Activated CD4-positive, alpha-beta memory T cell treated with anti-CD3 and anti-CD28 coated beads for 36 hours (primary cell): ENCODE measurements around the gene ARID1B. TPM values are rescaled to one million over a fixed set of nuclear protein-coding genes. Genes with fewer than 3 reads are reported as not detected.
"Not testable (repeated sequence)": the region's sequence is repeated elsewhere in the genome, so short reads cannot be mapped to it uniquely, and the experiment has no call there.

ENCODE experiments used
- CTCF ChIA-PET: fragments of 350-600 bp; sonication (Branson Sonifier 250); formaldehyde crosslinking; loops from one replicate; lab custom pipeline; 2021; ENCODE audit warnings: antibody characterized with exemption, inconsistent platforms; lab: Charles Lee
- POLR2A ChIA-PET: fragments of 350-600 bp; sonication (Branson Sonifier 250); formaldehyde crosslinking; loops from one replicate; lab custom pipeline; 2021; ENCODE audit warnings: antibody characterized with exemption; lab: Charles Lee
- DNase-seq: peaks from one replicate; pipeline ENCODE4 v3.0.0-alpha.2; 2020
- H3K27ac Mint-ChIP-seq: one replicate; pipeline ENCODE4 v1.8.0; 2021; ENCODE audit warnings: mixed read lengths
- H3K27me3 Mint-ChIP-seq: one replicate; pipeline ENCODE4 v1.8.0; 2021; ENCODE audit warnings: mixed read lengths
- H3K36me3 Mint-ChIP-seq: one replicate; pipeline ENCODE4 v1.8.0; 2021; ENCODE audit warnings: mixed read lengths
- H3K4me1 Mint-ChIP-seq: one replicate; pipeline ENCODE4 v1.8.0; 2021; ENCODE audit warnings: low read depth, mixed read lengths
- H3K4me3 Mint-ChIP-seq: one replicate; pipeline ENCODE4 v1.8.0; 2021; ENCODE audit warnings: mild to moderate bottlenecking, mixed read lengths
- H3K9me3 Mint-ChIP-seq: one replicate; pipeline ENCODE4 v1.8.0; 2021; ENCODE audit warnings: mixed read lengths
- intact Hi-C: fragments of 100-400 bp; cut with micrococcal nuclease; formaldehyde crosslinking; loops from one replicate; pipeline ENCODE4 v1.15.1; 2023
- total RNA-seq, 2 experiments: library from RNA; stranded (reverse); gene quantifications; one replicate each; pipeline ENCODE4 v1.2.3, GENCODE V29; 2021

Gene ARID1B
- total RNA-seq, 2 experiments from 2014 or later = 39.0 to 41.5 TPM

GRCh38 chr6:157032923-157033322 lies 255.7 kb downstream of the ARID1B start:
- no peak overlapping the region for H3K27ac Mint-ChIP-seq
- no peaks in the 10 kb centered on the region for H3K36me3 Mint-ChIP-seq
- H3K4me1 Mint-ChIP-seq = peaks cover 31% of the 10 kb centered on the region
- DNase-seq = no peak
- H3K4me3 Mint-ChIP-seq = peak overlapping the region; percentile 87
- intact Hi-C loops = loop anchor here (5.0 kb wide), 1 partner anchor 34 kb away; no protein-coding TSS in a partner anchor
- no peaks in the 10 kb centered on the region for H3K9me3 Mint-ChIP-seq
- CTCF ChIA-PET = interaction anchor here (0.6 to 4.2 kb wide), 3 partner anchors 13 to 151 kb away, joined by 3 to 37 read pairs (median 4); no protein-coding TSS in a partner anchor
- H3K27me3 Mint-ChIP-seq = no peaks in the 10 kb centered on the region
- POLR2A ChIA-PET = no interaction called here

DNA sequence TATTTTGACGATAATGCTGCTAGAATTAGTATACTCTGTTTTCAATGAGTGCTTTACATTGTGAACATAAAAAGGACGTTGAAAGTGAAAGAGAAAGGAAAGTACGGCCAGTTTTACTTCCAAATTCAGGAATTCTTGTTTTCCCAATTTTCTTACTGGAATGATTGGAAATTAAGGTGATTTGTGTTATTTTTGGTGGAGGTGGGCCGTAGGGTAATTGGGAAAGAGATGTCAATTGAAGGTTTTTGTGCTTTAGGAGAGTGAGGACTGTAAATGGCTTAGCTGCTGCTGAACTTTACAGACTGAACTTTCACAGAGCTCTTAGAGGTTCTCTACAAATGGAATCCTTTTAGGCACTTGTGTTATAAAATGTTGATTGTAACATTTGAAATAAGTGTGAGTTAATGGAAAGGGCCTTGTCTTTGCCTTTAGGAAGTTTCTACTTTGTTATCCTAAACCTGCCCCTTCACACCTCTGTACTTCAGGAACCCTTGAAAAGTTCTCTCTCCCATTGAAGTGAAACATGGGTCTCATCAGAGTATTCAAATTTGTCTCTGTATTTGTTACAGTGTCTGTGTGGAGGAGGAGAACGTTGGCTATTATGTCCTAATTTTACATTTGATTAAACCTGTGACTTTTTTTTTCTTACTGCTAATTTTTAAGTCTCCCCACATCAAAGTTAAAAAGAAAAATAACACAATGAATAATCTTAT lies 256.4 kb downstream of the ARID1B start:
- peak overlapping the region; percentile 72 for H3K27ac Mint-ChIP-seq
- ChIA-PET CTCF (interaction anchor here (0.6 to 4.2 kb wide), 22 partner anchors 9 to 633 kb away, joined by 3 to 38 read pairs (median 3); no protein-coding TSS in a partner anchor), POLR2A (no interaction called here)
- peaks cover 30% of the 10 kb centered on the region for H3K4me1 Mint-ChIP-seq
- no peak for DNase-seq
- no peaks in the 10 kb centered on the region for H3K9me3 Mint-ChIP-seq
- H3K36me3 Mint-ChIP-seq = no peaks in the 10 kb centered on the region
- H3K4me3 Mint-ChIP-seq = peak overlapping the region; percentile 87
- no peaks in the 10 kb centered on the region for H3K27me3 Mint-ChIP-seq
- intact Hi-C loops = loop anchor here (1.0 to 5.0 kb wide), 3 partner anchors 21 to 151 kb away; no protein-coding TSS in a partner anchor

- Mint-ChIP-seq H3K4me1 (peaks cover 26% of the 10 kb centered on the region), H3K9me3 (no peaks in the 10 kb centered on the region), H3K36me3 (no peaks in the 10 kb centered on the region), H3K27me3 (no peaks in the 10 kb centered on the region), H3K4me3 (peak overlapping the region; percentile 55), H3K27ac (no peak overlapping the region)
- no peak for DNase-seq
- ChIA-PET CTCF (interaction anchor here (0.6 to 4.2 kb wide), 26 partner anchors 8 to 632 kb away, joined by 3 to 38 read pairs (median 3); no protein-coding TSS in a partner anchor), POLR2A (no interaction called here)
- intact Hi-C loops = loop anchor here (1.0 to 5.0 kb wide), 3 partner anchors 20 to 150 kb away; no protein-coding TSS in a partner anchor
These were observed 257.5 kb downstream of the ARID1B start for GRCh38 chr6:157034436-157035230.

- CTCF ChIA-PET = interaction anchor here (1.0 to 4.2 kb wide), 10 partner anchors 10 to 149 kb away, joined by 3 to 38 read pairs (median 8); no protein-coding TSS in a partner anchor
- DNase-seq = no peak
- Mint-ChIP-seq H3K4me1 (peaks cover 19% of the 10 kb centered on the region), H3K36me3 (no peaks in the 10 kb centered on the region), H3K4me3 (no peak overlapping the region), H3K27ac (no peak overlapping the region), H3K27me3 (no peaks in the 10 kb centered on the region), H3K9me3 (no peaks in the 10 kb centered on the region)
- POLR2A ChIA-PET = no interaction called here
- intact Hi-C loops = no loop called here
These were observed 258.4 kb downstream of the ARID1B start for GRCh38 chr6:157035546-157035945.

GRCh38 chr6:157036245-157036711 lies 259.1 kb downstream of the ARID1B start:
- Mint-ChIP-seq H3K36me3 (no peaks in the 10 kb centered on the region), H3K27ac (no peak overlapping the region), H3K4me1 (peaks cover 19% of the 10 kb centered on the region), H3K27me3 (no peaks in the 10 kb centered on the region), H3K4me3 (no peak overlapping the region), H3K9me3 (no peaks in the 10 kb centered on the region)
- CTCF ChIA-PET = interaction anchor here (1.6 to 2.7 kb wide), 3 partner anchors 10 to 148 kb away, joined by 4 to 21 read pairs (median 14); no protein-coding TSS in a partner anchor
- POLR2A ChIA-PET = no interaction called here
- intact Hi-C loops = no loop called here
- no peak for DNase-seq

- Mint-ChIP-seq H3K9me3 (no peaks in the 10 kb centered on the region), H3K4me3 (no peak overlapping the region), H3K27ac (no peak overlapping the region), H3K27me3 (no peaks in the 10 kb centered on the region), H3K4me1 (peaks cover 19% of the 10 kb centered on the region), H3K36me3 (peaks cover 3% of the 10 kb centered on the region)
- ChIA-PET POLR2A (no interaction called here), CTCF (interaction anchor here (1.0 to 2.7 kb wide), 4 partner anchors 9 to 147 kb away, joined by 4 to 21 read pairs (median 10); no protein-coding TSS in a partner anchor)
- intact Hi-C loops = no loop called here
- no peak for DNase-seq
These were observed 260.0 kb downstream of the ARID1B start for GRCh38 chr6:157037165-157037564.

DNA sequence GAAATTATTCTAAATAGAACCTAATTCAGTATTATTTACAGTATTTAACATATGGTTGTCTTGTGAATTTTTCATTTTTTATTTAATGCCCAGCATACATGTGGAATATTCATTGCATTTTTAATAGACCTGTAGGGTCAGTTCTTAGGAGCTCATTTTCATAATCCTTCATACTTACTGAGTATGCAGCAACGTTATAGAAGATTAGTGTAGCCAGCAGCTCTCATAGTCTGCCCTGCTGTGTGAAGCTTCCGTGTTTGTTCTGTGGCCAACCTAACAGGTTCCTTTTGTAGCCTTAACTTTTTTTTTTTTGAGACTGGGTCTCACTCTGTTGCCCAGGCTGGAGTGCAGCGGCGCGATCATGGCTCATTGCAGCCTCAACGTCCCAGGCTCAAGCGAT lies 261.4 kb downstream of the ARID1B start:
- H3K4me3 Mint-ChIP-seq = no peak overlapping the region
- no peaks in the 10 kb centered on the region for H3K27me3 Mint-ChIP-seq
- intact Hi-C loops = no loop called here
- peaks cover 12% of the 10 kb centered on the region for H3K4me1 Mint-ChIP-seq
- ChIA-PET CTCF (interaction anchor here (0.6 kb wide), 1 partner anchor 201 kb away, joined by 5 read pairs; no protein-coding TSS in a partner anchor), POLR2A (interaction anchor here (0.6 kb wide), 1 partner anchor 284 kb away, joined by 3 read pairs; no protein-coding TSS in a partner anchor)
- H3K36me3 Mint-ChIP-seq = peaks cover 3% of the 10 kb centered on the region
- DNase-seq = no peak
- H3K9me3 Mint-ChIP-seq = no peaks in the 10 kb centered on the region
- H3K27ac Mint-ChIP-seq = no peak overlapping the region

DNA sequence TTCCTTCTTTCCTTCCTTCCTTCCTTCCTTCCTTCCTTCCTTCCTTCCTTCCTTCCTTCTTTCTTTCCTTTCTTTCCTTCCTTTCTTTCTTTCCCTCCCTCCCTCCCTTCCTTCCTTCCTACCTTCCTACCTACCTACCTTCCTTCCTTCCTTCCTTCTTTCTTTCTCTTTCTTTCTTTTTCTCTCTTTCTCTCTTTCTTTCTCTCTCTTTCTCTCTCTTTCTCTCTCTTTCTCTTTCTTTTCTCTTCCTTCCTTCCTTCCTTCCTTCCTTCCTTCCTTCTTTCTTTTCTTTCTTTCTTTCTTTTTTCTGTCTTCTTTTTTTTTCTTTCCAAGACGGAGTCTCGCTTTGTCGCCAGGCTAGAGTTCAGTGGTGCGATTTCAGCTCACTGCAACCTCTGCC lies 262.5 kb downstream of the ARID1B start:
- POLR2A ChIA-PET, CTCF ChIA-PET, H3K27ac Mint-ChIP-seq, H3K4me3 Mint-ChIP-seq, H3K4me1 Mint-ChIP-seq, H3K27me3 Mint-ChIP-seq, H3K9me3 Mint-ChIP-seq, H3K36me3 Mint-ChIP-seq, intact Hi-C loops, DNase-seq: not testable (repeated sequence)

- intact Hi-C loops = no loop called here
- Mint-ChIP-seq H3K9me3 (no peaks in the 10 kb centered on the region), H3K4me1 (peaks cover 5% of the 10 kb centered on the region), H3K4me3 (no peak overlapping the region), H3K27me3 (no peaks in the 10 kb centered on the region), H3K36me3 (peaks cover 3% of the 10 kb centered on the region), H3K27ac (no peak overlapping the region)
- DNase-seq = no peak
- ChIA-PET CTCF (interaction anchor here (1.2 kb wide), 1 partner anchor 144 kb away, joined by 4 read pairs; no protein-coding TSS in a partner anchor), POLR2A (no interaction called here)
These were observed 263.0 kb downstream of the ARID1B start for GRCh38 chr6:157040191-157040590.

GRCh38 chr6:157045831-157046454 lies 268.8 kb downstream of the ARID1B start:
- no peak overlapping the region for H3K27ac Mint-ChIP-seq

DNA sequence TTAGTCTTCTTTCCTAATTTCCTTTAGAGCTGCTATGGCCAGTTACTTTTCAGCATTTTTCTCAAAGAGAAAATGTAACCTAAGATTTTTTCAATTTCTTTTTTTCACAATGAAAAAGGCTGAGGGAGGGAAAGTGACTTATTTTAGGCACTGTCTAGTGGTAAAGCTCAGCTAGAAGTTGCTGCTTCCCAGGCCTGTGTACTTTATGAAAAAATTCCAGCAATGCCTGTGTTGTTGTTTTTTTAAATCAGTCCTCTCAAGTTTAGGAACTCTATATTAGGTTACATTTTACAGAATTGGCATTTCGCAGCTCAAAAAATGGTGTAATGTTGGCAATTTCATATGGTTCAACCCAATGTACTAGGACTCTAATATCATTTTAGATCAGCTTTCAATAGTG lies 269.6 kb downstream of the ARID1B start:
- intact Hi-C loops = no loop called here
- H3K4me3 Mint-ChIP-seq = no peak overlapping the region
- DNase-seq = no peak
- H3K27ac Mint-ChIP-seq = no peak overlapping the region
- H3K36me3 Mint-ChIP-seq = peaks cover under 1% of the 10 kb centered on the region
- no peaks in the 10 kb centered on the region for H3K9me3 Mint-ChIP-seq
- POLR2A ChIA-PET = interaction anchor here (1.0 kb wide), 1 partner anchor 25 kb away, joined by 3 read pairs; no protein-coding TSS in a partner anchor
- peaks cover 7% of the 10 kb centered on the region for H3K4me1 Mint-ChIP-seq
- no peaks in the 10 kb centered on the region for H3K27me3 Mint-ChIP-seq
- CTCF ChIA-PET = interaction anchor here (0.8 to 4.1 kb wide), 9 partner anchors 9 to 252 kb away, joined by 3 to 37 read pairs (median 5); no protein-coding TSS in a partner anchor

More at GRCh38 chr6:157045831-157046454, 268.8 kb downstream of the ARID1B start:
- H3K9me3 Mint-ChIP-seq = no peaks in the 10 kb centered on the region
- ChIA-PET CTCF (interaction anchor here (0.6 to 4.1 kb wide), 18 partner anchors 9 to 251 kb away, joined by 3 to 37 read pairs (median 4); no protein-coding TSS in a partner anchor), POLR2A (no interaction called here)
- DNase-seq = no peak
- H3K4me3 Mint-ChIP-seq = no peak overlapping the region
- H3K36me3 Mint-ChIP-seq = peaks cover 3% of the 10 kb centered on the region
- intact Hi-C loops = no loop called here
- H3K4me1 Mint-ChIP-seq = peaks cover 7% of the 10 kb centered on the region
- no peaks in the 10 kb centered on the region for H3K27me3 Mint-ChIP-seq
